ENCODE data around the gene LZIC. TPM values are rescaled to one million over a fixed set of nuclear protein-coding genes. Genes with fewer than 3 reads are reported as not detected.
A peak's percentile ranks its signal among the peaks of the same experiment; 100 is the strongest.
"Not testable (repeated sequence)": the region's sequence is repeated elsewhere in the genome, so short reads cannot be mapped to it uniquely, and the experiment has no call there.

Gene LZIC
- total RNA-seq, 1 donor from 2014 or later = 29.1 TPM

GRCh38 chr1:9917901-9918300 is 25.3 kb downstream of the LZIC start:
- Histone ChIP-seq H3K27me3 (no peaks in the 10 kb centered on the region), H3K36me3 (no peaks in the 10 kb centered on the region), H3K27ac (no peak overlapping the region), H3K4me3 (no peak overlapping the region), H3K4me1 (no peaks in the 10 kb centered on the region), H3K9me3 (no peaks in the 10 kb centered on the region)
- no peak for TF ChIP-seq CTCF (IDR thresholded peaks at IDR 0.05)
- intact Hi-C loops (cut with DNase I) = no loop called here
- DNase-seq (no peak), ATAC-seq (no peak)

GRCh38 chr1:9917495-9917894 is 25.7 kb downstream of the LZIC start:
- intact Hi-C loops (cut with DNase I) = not testable (repeated sequence)

GRCh38 chr1:9916452-9916851 is 26.7 kb downstream of the LZIC start:
- ATAC-seq (no peak), DNase-seq (no peak)
- H3K4me3 ChIP-seq = no peak overlapping the region
- H3K9me3 ChIP-seq = no peaks in the 10 kb centered on the region
- TF ChIP-seq CTCF (IDR thresholded peaks at IDR 0.05) = no peak
- H3K27ac ChIP-seq = no peak overlapping the region
- H3K27me3 ChIP-seq = no peaks in the 10 kb centered on the region
- intact Hi-C loops (cut with DNase I) = no loop called here
- H3K4me1 ChIP-seq = peaks cover under 1% of the 10 kb centered on the region
- no peaks in the 10 kb centered on the region for H3K36me3 ChIP-seq

More at GRCh38 chr1:9917495-9917894, 25.7 kb downstream of the LZIC start:
- not testable (repeated sequence) for H3K4me3 ChIP-seq, H3K27ac ChIP-seq, H3K4me1 ChIP-seq, H3K36me3 ChIP-seq, DNase-seq, ATAC-seq, H3K9me3 ChIP-seq, H3K27me3 ChIP-seq

GRCh38 chr1:9914610-9914937 is 28.6 kb downstream of the LZIC start:
- Histone ChIP-seq H3K36me3 (no peaks in the 10 kb centered on the region), H3K27me3 (no peaks in the 10 kb centered on the region), H3K4me1 (peaks cover 6% of the 10 kb centered on the region), H3K9me3 (no peaks in the 10 kb centered on the region), H3K27ac (no peak overlapping the region), H3K4me3 (no peak overlapping the region)
- ATAC-seq (no peak), DNase-seq (no peak)
- intact Hi-C loops (cut with DNase I) = no loop called here
- peak; percentile 15 for TF ChIP-seq CTCF (IDR thresholded peaks at IDR 0.05)

- TF ChIP-seq CTCF (IDR thresholded peaks at IDR 0.05) = no peak
- Histone ChIP-seq H3K27me3 (no peaks in the 10 kb centered on the region), H3K4me1 (peaks cover 13% of the 10 kb centered on the region), H3K36me3 (no peaks in the 10 kb centered on the region), H3K4me3 (no peak overlapping the region), H3K9me3 (no peaks in the 10 kb centered on the region), H3K27ac (no peak overlapping the region)
- intact Hi-C loops (cut with DNase I) = no loop called here
- ATAC-seq (no peak), DNase-seq (no peak)
Observed at GRCh38 chr1:9912264-9912936, 30.8 kb downstream of the LZIC start.

- Histone ChIP-seq H3K27me3 (no peaks in the 10 kb centered on the region), H3K4me1 (peaks cover 13% of the 10 kb centered on the region), H3K9me3 (no peaks in the 10 kb centered on the region), H3K4me3 (peak overlapping the region; percentile 67), H3K27ac (peak overlapping the region; percentile 98), H3K36me3 (no peaks in the 10 kb centered on the region)
- intact Hi-C loops (cut with DNase I) = no loop called here
- DNase-seq = peak; percentile 100
- TF ChIP-seq CTCF (IDR thresholded peaks at IDR 0.05) = no peak
- ATAC-seq = peak; percentile 96
Observed at GRCh38 chr1:9910423-9911178, 32.6 kb downstream of the LZIC start.

Data from upper lobe of right lung (tissue), 1 donor.